Measurements from ENCODE around the gene CYB561.
A peak's percentile ranks its signal among the peaks of the same experiment; 100 is the strongest.
"Not testable (repeated sequence)": the region's sequence is repeated elsewhere in the genome, so short reads cannot be mapped to it uniquely, and the experiment has no call there.

The CYB561 gene

DNA sequence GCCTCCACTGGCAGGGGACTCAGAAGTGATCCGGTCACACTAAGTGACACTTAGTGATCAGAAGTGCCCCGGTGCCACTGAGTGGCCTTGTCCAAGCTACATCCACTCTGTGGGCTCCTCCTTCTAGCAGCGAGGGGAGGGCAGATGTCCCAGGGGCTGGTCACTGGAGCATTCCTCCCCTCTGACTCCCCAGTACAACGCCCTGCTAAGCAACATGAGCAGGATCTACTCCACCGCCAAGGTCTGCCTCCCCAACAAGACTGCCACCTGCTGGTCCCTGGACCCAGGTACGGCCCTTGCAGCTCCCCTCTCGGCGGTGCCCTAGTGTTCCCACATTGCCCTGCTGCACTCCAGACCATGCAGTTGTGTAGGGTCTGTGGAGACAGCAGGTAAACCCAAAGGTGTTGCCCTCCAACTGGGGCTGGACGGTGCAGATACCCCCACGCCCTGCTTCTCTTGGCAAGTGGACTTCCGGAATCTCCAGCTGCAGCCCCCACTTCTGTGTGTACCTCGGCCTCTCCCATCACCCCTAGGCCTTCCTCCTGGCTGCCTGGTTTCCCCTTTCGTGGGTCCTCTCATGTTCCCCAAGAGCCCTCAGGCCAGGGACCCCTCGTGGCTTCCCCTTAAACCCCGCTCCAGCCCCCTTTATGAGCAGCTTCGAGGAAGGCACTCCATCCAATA, 32.8 kb upstream of the CYB561 start:
- DNase-seq, result peak; percentile 47

- DNase-seq, result no peak
Observed at GRCh38 chr17:63477480-63478440, 31.7 kb upstream of the CYB561 start.

DNA sequence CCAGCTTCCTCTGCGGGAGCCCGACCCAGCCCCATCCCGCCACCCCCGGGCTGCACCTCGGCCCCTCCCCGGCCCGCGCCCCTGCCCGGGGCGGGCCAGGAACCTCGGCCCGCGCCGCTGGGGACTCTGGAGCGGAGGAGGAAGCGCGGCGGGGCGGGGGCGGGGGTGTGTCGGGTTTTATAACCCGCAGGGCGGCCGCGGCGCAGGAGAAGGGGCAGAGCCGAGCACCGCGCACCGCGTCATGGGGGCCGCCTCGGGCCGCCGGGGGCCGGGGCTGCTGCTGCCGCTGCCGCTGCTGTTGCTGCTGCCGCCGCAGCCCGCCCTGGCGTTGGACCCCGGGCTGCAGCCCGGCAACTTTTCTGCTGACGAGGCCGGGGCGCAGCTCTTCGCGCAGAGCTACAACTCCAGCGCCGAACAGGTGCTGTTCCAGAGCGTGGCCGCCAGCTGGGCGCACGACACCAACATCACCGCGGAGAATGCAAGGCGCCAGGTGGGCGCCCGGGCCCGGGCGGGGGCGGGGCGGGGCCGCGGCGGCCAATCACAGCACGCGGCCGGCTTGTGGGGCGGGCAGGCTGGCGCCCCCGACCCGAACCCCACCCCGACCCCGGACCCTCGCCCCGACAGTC, 30.9 kb upstream of the CYB561 start, which contains the start of gene ACE:
Gene ACE, plus strand, starts transcription at position 208 of the 626 bp plus-strand sequence. Its CDS starts 34 bp downstream, at position 242.
- DNase-seq, result no peak

DNA sequence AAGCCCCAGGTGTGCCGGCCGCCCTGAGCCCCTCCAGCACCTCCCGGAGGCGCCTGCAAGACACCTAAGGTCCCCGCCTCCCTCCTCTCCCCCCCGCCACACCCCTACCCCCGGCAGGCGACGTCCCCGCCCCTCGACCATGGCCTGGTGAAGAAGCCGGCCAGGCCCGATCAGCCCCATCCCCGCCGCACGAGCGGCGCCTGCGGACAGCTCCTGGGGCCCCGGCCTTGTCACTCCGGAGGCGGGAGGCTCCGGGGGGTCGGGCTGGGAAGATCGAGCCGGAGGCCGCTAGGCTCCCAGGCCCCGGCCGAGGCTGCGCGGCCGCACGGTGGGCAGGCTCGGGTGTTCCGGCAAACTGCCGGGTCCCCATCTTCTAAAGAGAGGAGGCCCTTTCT, 30.4 kb upstream of the CYB561 start:
- DNase-seq, result no peak

- no peak for DNase-seq
Observed at GRCh38 chr17:63475491-63476412, 29.6 kb upstream of the CYB561 start.

GRCh38 chr17:63474586-63475460, 28.7 kb upstream of the CYB561 start:
- no peak for DNase-seq

DNA sequence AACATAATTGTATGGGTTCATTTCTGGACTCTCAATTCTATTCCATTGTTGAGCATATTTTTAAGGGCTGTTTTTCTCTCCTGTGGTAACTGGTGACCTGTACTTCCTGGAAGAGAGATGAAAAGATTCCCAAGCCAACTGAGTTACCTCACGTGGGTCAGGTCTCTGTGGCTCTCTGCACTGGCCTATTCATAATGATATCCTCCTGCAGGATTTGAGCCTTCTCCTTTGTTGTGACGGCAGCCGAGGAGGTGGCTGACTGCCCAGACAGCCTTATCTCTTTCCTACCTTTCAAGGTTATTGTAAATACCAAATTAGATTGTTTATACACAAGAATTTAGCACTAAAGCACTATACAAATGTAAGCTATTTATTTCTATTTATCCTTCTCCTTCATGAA, 28.1 kb upstream of the CYB561 start:
- DNase-seq, result no peak

DNA sequence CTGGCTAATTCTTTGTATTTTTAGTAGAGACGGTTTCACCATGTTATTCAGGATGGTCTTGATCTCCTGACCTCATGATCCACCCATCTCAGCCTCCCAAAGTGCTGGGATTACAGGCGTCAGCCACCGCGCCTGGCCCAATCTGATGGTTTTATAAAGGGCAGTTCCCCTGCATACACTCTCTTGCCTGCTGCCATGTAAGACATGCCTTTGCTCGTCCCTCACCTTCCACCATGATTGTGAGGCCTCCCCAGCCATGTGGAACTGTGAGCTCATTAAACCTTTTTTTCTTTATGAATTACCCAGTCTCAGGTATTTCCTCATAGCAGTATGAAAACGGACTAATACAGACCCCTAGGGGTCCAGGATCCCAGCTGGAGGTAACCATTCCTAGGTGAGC, 22.0 kb upstream of the CYB561 start:
- not testable (repeated sequence) for DNase-seq

- no peak for DNase-seq
Observed at GRCh38 chr17:63464691-63465236, 18.7 kb upstream of the CYB561 start.

DNA sequence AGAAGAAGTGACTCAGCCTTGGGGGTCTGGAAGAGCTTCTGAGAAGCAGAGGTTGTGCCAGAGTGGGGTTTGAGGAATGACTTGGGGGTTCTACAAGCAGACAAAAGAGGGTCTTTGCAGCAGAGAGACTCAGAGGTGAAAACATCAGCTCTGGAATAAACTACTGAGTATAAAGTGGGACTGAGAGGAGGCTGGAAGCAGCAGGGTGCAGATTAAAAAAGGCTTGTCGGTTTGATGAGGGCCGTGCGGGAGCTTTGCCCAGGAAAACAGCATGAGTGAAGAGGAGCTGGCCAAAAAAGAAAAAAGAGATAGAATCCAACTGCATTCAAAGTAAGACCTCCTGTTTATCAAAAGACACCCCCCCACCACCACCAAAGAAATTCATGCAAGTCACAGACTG, 17.7 kb upstream of the CYB561 start:
- DNase-seq, result no peak

- DNase-seq, result no peak
Observed at GRCh38 chr17:63460018-63460417, 13.9 kb upstream of the CYB561 start.

- no peak for DNase-seq
Observed at GRCh38 chr17:63458478-63458877, 12.4 kb upstream of the CYB561 start.

- DNase-seq, result no peak
Observed at GRCh38 chr17:63455417-63455816, 9.3 kb upstream of the CYB561 start.

DNA sequence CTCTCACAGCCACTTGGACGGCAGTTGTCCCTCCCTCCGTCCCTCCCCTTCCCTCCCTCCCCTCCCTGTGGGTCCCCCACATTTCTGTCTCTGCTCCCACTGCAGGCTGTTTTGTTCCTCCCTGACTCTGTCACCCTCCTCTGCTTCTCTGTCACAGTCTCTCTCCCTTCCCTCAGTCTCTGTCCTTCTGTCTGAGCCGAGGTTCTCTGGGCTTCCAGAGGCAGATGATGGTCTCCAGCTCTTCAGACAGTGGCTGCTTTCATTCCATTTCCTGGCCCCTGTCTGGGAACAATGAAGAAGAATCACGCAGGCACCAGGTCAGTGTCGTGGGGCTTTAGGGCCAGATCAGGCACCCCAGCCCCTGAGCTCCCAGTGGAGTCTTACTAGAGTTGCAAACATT, 8.8 kb upstream of the CYB561 start:
- DNase-seq, result no peak

DNA sequence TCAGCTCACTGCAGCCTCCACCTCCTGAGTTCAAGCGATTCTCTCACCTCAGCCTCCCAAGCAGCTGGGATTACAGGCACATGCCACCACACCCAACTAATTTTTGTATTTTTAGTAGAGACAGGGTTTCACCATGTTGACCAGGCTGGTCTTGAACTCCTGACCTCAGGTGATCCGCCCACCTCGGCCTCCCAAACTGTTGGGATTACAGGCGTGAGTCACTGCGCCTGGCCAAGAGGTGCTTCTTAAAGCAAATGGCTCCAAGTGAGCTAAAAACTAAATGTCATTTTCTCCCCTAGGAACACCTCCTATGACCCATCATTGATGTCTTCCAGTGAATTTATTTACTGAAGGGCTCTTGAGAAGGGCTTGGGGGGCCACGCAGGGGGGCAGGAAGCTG, 8.3 kb upstream of the CYB561 start:
- DNase-seq, result not testable (repeated sequence)

GRCh38 chr17:63452962-63453551, 7.0 kb upstream of the CYB561 start:
- no peak for DNase-seq

GRCh38 chr17:63452046-63452961, 6.2 kb upstream of the CYB561 start:
- no peak for DNase-seq

GRCh38 chr17:63451150-63451549, 5.0 kb upstream of the CYB561 start:
- no peak for DNase-seq

GRCh38 chr17:63450551-63450950, 4.4 kb upstream of the CYB561 start:
- no peak for DNase-seq

GRCh38 chr17:63448655-63449054, 2.5 kb upstream of the CYB561 start:
- DNase-seq, result no peak
